B cell (primary cell): ENCODE measurements around the gene ABCA13. TPM values are rescaled to one million over a fixed set of nuclear protein-coding genes. Genes with fewer than 3 reads are reported as not detected.

Source experiments
- ATAC-seq: fragments of 200-7000 bp; cut with Tn5 transposase; one replicate; pipeline ENCODE4 v1.10.0; 2021; ENCODE audit warnings: low read depth, mild to moderate bottlenecking, moderate number of reproducible peaks, moderate library complexity
- CTCF ChIA-PET: fragments of 350-600 bp; sonication (Branson Sonifier 250); formaldehyde crosslinking; loops from one replicate; lab custom pipeline; 2021; ENCODE audit warnings: antibody characterized with exemption, inconsistent platforms; lab: Charles Lee
- POLR2A ChIA-PET: fragments of 350-600 bp; sonication (Branson Sonifier 250); formaldehyde crosslinking; loops from one replicate; lab custom pipeline; 2021; ENCODE audit warnings: antibody characterized with exemption; lab: Charles Lee
- DNase-seq: peaks from one replicate; pipeline ENCODE4 v3.0.0; 2013
- H2AFZ ChIP-seq: 2 replicates; pipeline ENCODE4 v1.6.1; 2012; ENCODE audit warnings: mild to moderate bottlenecking, low read depth, low read length; ENCODE audit not compliant: insufficient read depth, poor library complexity, severe bottlenecking
- H3K27ac ChIP-seq, 2 donors: 1 replicate in 1 of 2; 2 replicates in 1 of 2; pipeline ENCODE4 v1.5.1; 2012 to 2013; ENCODE audit warnings: low read length in 2 of 2, mild to moderate bottlenecking in 2 of 2, moderate library complexity in 1 of 2
- H3K27me3 ChIP-seq, 4 experiments: fragments of 200-600 bp in 1 of 4; sonication (generic) in 1 of 4; replicated peaks in 1 of 4; 1 replicate in 2 of 4; 2 replicates in 2 of 4; pipeline versions ENCODE4 v1.6.1 to v1.7.0; 2013 to 2016; ENCODE audit warnings: low read length in 3 of 4, mild to moderate bottlenecking in 2 of 4, mixed read lengths in 1 of 4, moderate library complexity in 1 of 4; ENCODE audit not compliant: insufficient read depth in 4 of 4, control insufficient read depth in 3 of 4; ENCODE audit errors: control extremely low read depth in 1 of 4
- H3K36me3 ChIP-seq, 2 experiments: replicated peaks in 1 of 2; 1 replicate in 1 of 2; 2 replicates in 1 of 2; pipeline versions ENCODE4 v1.6.1 to v1.7.1; 2013; ENCODE audit warnings: low read length in 1 of 2; ENCODE audit not compliant: insufficient read depth in 2 of 2, control insufficient read depth in 1 of 2; ENCODE audit errors: control extremely low read depth in 1 of 2, extremely low read depth in 1 of 2
- H3K4me1 ChIP-seq, 2 donors: fragments of 200-600 bp in 1 of 2; sonication (generic) in 1 of 2; 1 replicate in 1 of 2; 2 replicates in 1 of 2; pipeline versions ENCODE4 v1.5.1 to v1.6.1; 2013 to 2017; ENCODE audit warnings: low read length in 2 of 2; ENCODE audit not compliant: control insufficient read depth in 2 of 2, insufficient read depth in 2 of 2
- H3K4me2 ChIP-seq: replicated peaks from 2 replicates; pipeline ENCODE3; 2012; ENCODE audit warnings: mild to moderate bottlenecking, low read depth, low read length; ENCODE audit not compliant: poor library complexity, severe bottlenecking
- H3K4me3 ChIP-seq, 5 experiments: fragments of 200-600 bp in 1 of 5; sonication (generic) in 1 of 5; 1 replicate in 3 of 5; 2 replicates in 2 of 5; pipeline versions ENCODE4 v1.5.1 to v1.7.0; 2011 to 2016; ENCODE audit warnings: low read length in 4 of 5, mild to moderate bottlenecking in 4 of 5, low read depth in 2 of 5, control low read depth in 1 of 5, moderate library complexity in 1 of 5; ENCODE audit not compliant: insufficient read depth in 1 of 5; ENCODE audit errors: control extremely low read depth in 1 of 5, extremely low read depth in 1 of 5
- H3K79me2 ChIP-seq: fragments of 200-600 bp; sonication (generic); one replicate; pipeline ENCODE4 v1.6.0; 2016; ENCODE audit warnings: low read length; ENCODE audit not compliant: control insufficient read depth, insufficient read depth
- H3K9ac ChIP-seq: fragments of 200-600 bp; sonication (generic); 2 replicates; pipeline ENCODE4 v1.6.1; 2017; ENCODE audit warnings: mild to moderate bottlenecking, low read length, moderate library complexity
- H3K9me3 ChIP-seq, 3 donors: one replicate each; pipeline versions ENCODE4 v1.6.1 to v1.7.1; 2013; ENCODE audit warnings: low read length in 2 of 3; ENCODE audit not compliant: control insufficient read depth in 2 of 3, insufficient read depth in 1 of 3; ENCODE audit errors: control extremely low read depth in 1 of 3
- H4K20me1 ChIP-seq: 2 replicates; pipeline ENCODE4 v1.6.0; 2012; ENCODE audit warnings: mild to moderate bottlenecking, low read length; ENCODE audit not compliant: insufficient read depth, control insufficient read depth, poor library complexity, severe bottlenecking
- H3K27ac Mint-ChIP-seq: one replicate; pipeline ENCODE4 v1.8.0; 2021; ENCODE audit warnings: mixed read lengths
- H3K27me3 Mint-ChIP-seq: one replicate; pipeline ENCODE4 v1.8.0; 2021; ENCODE audit warnings: mixed read lengths
- H3K4me1 Mint-ChIP-seq: one replicate; pipeline ENCODE4 v1.8.0; 2021; ENCODE audit warnings: mixed read lengths
- H3K4me3 Mint-ChIP-seq: one replicate; pipeline ENCODE4 v1.8.0; 2021; ENCODE audit warnings: mixed read lengths
- H3K9me3 Mint-ChIP-seq: one replicate; pipeline ENCODE4 v1.8.0; 2022; ENCODE audit warnings: mixed read lengths; ENCODE audit not compliant: insufficient read depth
- EZH2 ChIP-seq: IDR thresholded peaks from 2 replicates; pipeline ENCODE4 v1.6.1; 2012; ENCODE audit warnings: borderline replicate concordance, low read depth, mild to moderate bottlenecking, moderate library complexity, low read length; ENCODE audit not compliant: insufficient read depth, poor library complexity, severe bottlenecking
- WGBS: methylation state at CpG from one replicate; pipeline ENCODE4 v1.1.5; 2013; ENCODE audit warnings: missing lambda C conversion rate; ENCODE audit not compliant: insufficient coverage; 5-methylcytosine and 5-hydroxymethylcytosine counted together
- intact Hi-C: fragments of 100-400 bp; cut with micrococcal nuclease; formaldehyde crosslinking; loops from one replicate; pipeline ENCODE4 v1.10.0; 2022
- polyA plus RNA-seq: library from polyadenylated mRNA; depleted of rRNA; stranded (reverse); fragments of >200 nt; gene quantifications from 2 replicates; pipeline ENCODE4 v1.2.3, GENCODE V29; 2012
- total RNA-seq, 2 donors: library from RNA; stranded (reverse); fragments of 120-200 nt in 1 of 2; gene quantifications; 1 replicate in 1 of 2; 2 replicates in 1 of 2; pipeline versions ENCODE4 v1.2.3 to v1.2.4, GENCODE V29; 2013 to 2022
- TF ChIP-seq, protein P1 (sequence below): fragments of 200-600 bp; IDR thresholded peaks from one replicate; pipeline ENCODE4 v1.8.0; 2022; ENCODE audit warnings: antibody characterized with exemption, mild to moderate bottlenecking

ABCA13 gene
- total and polyA plus RNA-seq, 2 donors (not counting 1 experiment from before 2014, with no cell fraction given) = not detected

GRCh38 chr7:48255046-48255445 lies 83.8 kb downstream of the ABCA13 start:
- no peaks in the 10 kb centered on the region for H3K27me3 ChIP-seq
- ChIA-PET CTCF (no interaction called here), POLR2A (no interaction called here)
- TF ChIP-seq EZH2 = no peak
- TF ChIP-seq, protein P1, sequence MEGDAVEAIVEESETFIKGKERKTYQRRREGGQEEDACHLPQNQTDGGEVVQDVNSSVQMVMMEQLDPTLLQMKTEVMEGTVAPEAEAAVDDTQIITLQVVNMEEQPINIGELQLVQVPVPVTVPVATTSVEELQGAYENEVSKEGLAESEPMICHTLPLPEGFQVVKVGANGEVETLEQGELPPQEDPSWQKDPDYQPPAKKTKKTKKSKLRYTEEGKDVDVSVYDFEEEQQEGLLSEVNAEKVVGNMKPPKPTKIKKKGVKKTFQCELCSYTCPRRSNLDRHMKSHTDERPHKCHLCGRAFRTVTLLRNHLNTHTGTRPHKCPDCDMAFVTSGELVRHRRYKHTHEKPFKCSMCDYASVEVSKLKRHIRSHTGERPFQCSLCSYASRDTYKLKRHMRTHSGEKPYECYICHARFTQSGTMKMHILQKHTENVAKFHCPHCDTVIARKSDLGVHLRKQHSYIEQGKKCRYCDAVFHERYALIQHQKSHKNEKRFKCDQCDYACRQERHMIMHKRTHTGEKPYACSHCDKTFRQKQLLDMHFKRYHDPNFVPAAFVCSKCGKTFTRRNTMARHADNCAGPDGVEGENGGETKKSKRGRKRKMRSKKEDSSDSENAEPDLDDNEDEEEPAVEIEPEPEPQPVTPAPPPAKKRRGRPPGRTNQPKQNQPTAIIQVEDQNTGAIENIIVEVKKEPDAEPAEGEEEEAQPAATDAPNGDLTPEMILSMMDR = no peak
- no peak for ATAC-seq
- H3K27ac ChIP-seq = no peak overlapping the region
- H3K9me3 ChIP-seq = no peaks in the 10 kb centered on the region
- no peaks in the 10 kb centered on the region for H3K4me1 ChIP-seq
- H3K4me1 Mint-ChIP-seq = no peaks in the 10 kb centered on the region
- H3K27me3 Mint-ChIP-seq = no peaks in the 10 kb centered on the region
- H3K27ac Mint-ChIP-seq = no peak overlapping the region
- intact Hi-C loops = no loop called here
- no peaks in the 10 kb centered on the region for H3K36me3 ChIP-seq
- DNase-seq = no peak
- no CpG with 5 or more reads among the region's 1 CpG for WGBS
- no peak overlapping the region for H3K4me3 Mint-ChIP-seq
- no peaks in the 10 kb centered on the region for H3K79me2 ChIP-seq
- H3K9me3 Mint-ChIP-seq = peaks cover 2% of the 10 kb centered on the region
- no peak overlapping the region for H3K4me2 ChIP-seq
- no peak overlapping the region for H3K9ac ChIP-seq
- no peaks in the 10 kb centered on the region for H4K20me1 ChIP-seq
- H3K4me3 ChIP-seq = no peak overlapping the region
- H2AFZ ChIP-seq = no peak overlapping the region

DNA sequence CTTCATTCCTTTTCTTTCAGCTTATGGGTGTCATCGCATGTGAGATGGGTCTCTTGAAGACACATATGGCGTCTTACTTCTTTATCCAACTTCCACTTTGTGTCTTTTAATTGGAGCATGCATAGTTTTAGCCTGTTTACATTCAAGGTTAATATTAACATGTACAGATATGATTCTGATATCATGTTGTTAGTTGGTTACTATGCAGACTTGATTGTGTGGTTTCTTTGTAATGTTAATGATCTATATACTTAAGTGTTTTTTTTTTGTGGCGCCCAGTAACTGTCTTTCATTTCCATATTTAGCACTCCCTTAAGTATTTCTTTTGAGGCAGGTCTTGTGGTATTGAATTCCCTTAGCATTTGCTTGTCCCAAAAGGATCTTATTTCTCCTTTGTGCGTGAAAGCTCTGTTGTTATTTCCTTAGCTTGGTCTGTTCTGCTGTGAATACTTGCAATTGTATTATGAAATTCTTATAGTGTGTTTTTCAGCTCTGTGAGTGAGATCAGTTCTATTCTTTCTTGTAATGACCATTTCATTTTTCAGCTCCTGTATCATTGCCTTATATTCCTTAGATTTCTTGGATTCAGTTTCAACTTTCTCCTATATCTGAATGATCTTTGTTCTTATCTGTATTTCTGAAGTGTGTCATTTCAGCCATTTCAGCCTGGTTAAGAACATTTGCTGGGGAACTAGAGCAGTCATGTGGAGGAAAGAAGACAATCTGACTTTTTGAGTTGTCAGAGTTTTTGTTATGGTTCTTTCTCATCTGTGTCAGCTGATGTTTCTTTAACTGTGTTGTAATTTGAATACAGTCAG lies 88.4 kb downstream of the ABCA13 start:
- DNase-seq (no peak), ATAC-seq (no peak)
- Histone ChIP-seq H2AFZ (no peak overlapping the region), H3K4me1 (no peaks in the 10 kb centered on the region), H3K9ac (no peak overlapping the region), H3K36me3 (no peaks in the 10 kb centered on the region), H3K9me3 (no peaks in the 10 kb centered on the region), H3K4me2 (no peak overlapping the region), H3K4me3 (no peak overlapping the region), H3K27ac (no peak overlapping the region), H3K79me2 (no peaks in the 10 kb centered on the region), H3K27me3 (no peaks in the 10 kb centered on the region), H4K20me1 (no peaks in the 10 kb centered on the region)
- intact Hi-C loops = no loop called here
- H3K27me3 Mint-ChIP-seq = no peaks in the 10 kb centered on the region
- no peak overlapping the region for H3K4me3 Mint-ChIP-seq
- WGBS = no CpG with 5 or more reads among the region's 4 CpGs
- H3K27ac Mint-ChIP-seq = no peak overlapping the region
- ChIA-PET POLR2A (no interaction called here), CTCF (no interaction called here)
- peaks cover 2% of the 10 kb centered on the region for H3K9me3 Mint-ChIP-seq
- TF ChIP-seq, protein P1 = no peak
- no peak for TF ChIP-seq EZH2
- no peaks in the 10 kb centered on the region for H3K4me1 Mint-ChIP-seq
